Left lobe of liver (tissue), 2 donors: ENCODE data around the gene ASPN. TPM values are rescaled to one million over a fixed set of nuclear protein-coding genes. Genes with fewer than 3 reads are reported as not detected.
A peak's percentile ranks its signal among the peaks of the same experiment; 100 is the strongest.

Experiments
- ATAC-seq: fragments of 200-7000 bp; cut with Tn5 transposase; one replicate; pipeline ENCODE4 v1.9.1; 2020; ENCODE audit warnings: mild to moderate bottlenecking, moderate library complexity
- DNase-seq: peaks from one replicate; pipeline ENCODE4 v3.0.0-alpha.2; 2020; ENCODE audit warnings: low spot score
- total RNA-seq: library from RNA; stranded (reverse); gene quantifications from one replicate; pipeline ENCODE4 v1.2.1, GENCODE V29; 2021
- donor health status: DM: no; HTN: no; CAD: no; lungs with moderate emphysema.
- donor health status: DM: no; HTN: yes; CAD: no.

The ASPN gene
- total RNA-seq, 1 donor from 2014 or later: 5.4 TPM

DNA sequence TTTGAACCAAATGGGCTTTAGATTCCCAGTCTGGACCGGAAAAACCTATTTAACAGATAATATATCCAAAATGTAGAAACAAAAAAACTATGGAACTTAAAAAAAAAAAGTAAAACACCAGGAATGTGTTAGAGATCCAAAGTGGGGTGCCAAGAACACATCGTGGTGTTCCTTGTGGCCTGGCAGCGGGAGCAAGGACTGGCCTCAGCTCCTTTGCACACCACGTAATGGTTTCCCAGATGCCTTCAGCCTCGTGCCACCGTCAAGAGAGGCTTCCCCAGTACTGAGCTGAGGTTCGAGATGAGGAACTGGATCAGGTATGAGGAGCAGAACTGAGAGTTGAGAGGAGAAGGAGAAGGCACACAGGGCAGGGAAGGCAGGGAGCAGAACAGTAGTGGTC is 3.5 kb downstream of the ASPN start:
- ATAC-seq: no peak

DNA sequence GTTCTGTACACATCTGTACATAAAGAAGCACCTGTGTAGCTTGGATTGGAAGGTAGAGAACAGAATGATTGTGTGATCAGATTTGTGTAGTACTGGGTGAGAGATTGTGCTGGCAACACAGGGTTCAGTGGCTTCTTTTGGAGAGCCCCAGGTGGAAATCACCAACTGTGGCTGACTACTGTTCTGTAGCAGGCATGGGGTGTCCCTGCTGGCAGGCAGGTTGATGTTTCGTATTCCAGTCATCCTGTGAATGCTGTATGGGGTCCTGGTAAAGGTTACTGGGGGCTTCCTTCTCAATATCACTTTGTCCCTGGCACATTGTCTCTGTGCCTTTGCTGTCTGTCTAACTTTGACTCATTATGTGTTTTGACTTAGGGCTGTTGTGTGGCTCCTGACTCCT is 5.3 kb downstream of the ASPN start:
- DNase-seq (no peak), ATAC-seq (no peak)

More for the DNA sequence above, 3.5 kb downstream of the ASPN start:
- no peak for DNase-seq

DNA sequence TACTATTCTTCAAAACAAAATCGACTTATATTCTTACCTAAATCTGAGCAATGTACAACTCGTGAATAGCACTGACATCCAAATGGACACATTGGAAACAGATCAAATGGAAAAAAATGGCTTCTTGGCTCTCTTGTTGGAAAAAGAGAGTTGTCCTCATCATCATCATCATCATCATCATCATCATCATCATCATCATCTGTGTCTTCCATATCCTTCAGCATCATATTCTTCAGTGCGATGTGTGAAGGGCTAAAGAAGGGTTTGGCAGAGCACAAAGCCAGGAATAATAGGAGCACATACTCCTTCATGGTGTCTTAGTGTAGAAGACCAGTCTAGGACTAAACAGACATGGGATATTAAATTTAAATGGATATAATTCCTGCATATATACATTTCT is 7.7 kb downstream of the ASPN start:
- DNase-seq (no peak), ATAC-seq (no peak)

DNA sequence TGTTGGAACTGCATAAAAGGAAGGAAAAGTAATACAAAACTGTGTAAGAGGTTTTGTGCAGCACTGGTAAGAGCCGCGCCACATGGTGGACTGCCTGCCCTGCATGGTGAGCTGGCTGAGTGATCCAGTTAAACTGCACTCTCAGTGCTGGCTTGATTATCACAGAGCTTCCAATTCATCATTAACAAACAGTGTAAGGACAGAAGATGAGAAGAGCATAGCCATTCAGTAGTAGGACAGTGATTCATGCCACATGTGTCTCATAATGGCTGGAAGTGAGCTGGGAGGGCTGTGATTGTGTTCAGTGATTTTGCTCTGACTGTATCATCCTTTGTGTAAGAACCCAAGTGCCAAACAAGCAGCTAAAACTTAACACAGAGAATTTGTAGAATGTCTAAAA is 14.1 kb downstream of the ASPN start:
- ATAC-seq (no peak), DNase-seq (no peak)

DNA sequence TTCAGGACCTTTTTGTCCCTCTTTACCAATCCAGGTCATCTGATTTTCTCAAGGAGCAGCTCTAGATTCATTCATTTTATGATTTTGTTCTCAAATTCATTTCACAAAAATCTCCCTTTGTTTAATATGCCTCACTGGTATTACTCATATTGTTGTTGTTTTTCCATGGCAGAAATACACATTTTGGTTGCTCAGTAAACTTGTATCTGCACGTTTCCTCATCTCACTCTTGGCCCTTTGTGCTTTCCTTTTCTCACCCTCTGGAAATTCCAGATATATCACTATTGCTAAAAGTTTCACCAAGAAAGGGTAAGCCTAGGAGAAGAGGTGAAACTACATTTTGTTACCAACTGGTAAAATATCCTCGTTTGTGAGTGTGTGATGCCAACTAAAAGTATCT is 14.8 kb downstream of the ASPN start:
- no peak for ATAC-seq
- no peak for DNase-seq

DNA sequence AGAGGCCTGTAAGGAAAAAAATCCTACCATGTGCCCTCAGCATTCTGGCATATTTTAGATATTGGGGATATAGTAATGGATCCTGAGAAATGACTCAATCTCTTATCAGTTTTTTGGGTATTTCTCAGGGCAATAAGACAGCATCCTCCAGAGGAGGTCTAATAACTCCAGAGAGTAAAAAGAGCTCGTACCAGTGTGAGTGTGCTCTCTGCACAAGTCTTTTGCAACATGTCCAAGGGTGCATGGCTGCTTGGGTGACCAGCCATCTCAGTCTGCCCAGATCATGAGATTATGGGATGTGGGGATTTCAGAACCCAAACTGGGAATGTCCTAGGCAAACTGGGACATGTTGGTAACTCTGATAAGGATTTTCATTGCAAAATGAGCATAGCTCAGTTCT is 15.3 kb downstream of the ASPN start:
- no peak for ATAC-seq
- DNase-seq: no peak

DNA sequence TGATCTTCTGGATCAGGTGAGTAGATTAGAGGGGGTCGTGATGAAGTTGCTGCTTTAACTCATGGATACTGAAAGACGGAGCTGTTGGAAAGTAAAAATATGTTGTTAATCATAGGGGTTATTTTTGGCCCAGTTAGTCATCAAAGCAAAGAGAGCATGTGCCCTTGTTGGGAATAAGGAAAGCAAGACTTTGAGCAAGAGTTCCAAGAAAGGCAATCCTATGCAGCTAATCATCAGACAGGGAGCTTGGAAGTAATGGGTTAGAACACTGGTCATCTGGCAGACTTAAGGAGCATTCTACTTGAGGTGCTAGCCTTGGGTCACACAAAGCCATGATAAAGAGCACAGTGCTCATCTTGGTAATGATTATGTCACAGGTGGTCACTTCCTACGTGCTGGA is 18.3 kb downstream of the ASPN start:
- ATAC-seq (no peak), DNase-seq (no peak)

DNA sequence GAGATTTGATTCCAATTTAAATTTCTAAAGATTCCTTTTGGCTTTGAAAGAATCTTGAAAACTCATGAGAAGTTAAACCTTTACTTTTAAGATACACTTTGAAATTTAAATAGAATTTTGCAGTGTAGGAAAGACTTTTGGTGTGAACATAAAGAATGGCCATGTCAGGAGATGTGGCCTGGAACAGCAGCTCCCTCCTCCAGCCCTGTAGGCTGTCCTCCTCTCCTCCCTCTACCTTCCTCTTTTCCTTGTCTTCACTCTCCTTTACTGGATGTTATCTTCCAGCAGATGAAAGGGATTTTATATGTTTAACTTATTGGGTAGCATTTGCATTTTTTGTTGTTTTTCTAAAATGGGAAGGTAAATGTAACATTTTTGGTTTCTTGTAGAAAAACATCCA is 18.9 kb downstream of the ASPN start:
- ATAC-seq (no peak), DNase-seq (no peak)

DNA sequence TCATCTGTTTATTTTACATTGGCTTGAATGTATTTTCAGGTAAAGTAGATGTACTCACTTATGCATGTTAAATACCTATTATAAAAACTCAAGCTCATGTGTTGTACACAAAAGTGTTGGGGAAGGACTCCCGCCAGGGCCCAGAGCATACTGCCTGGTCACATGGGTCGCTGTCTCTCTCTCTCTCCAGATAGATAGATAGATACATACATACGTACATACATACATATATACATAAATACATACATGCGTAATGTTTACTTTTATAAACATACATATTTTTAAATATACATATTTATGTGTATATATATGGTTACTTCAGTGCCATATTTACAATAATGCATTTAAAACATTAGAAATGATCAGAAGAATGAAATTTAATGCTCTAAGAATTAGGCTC is 24.7 kb downstream of the ASPN start:
- DNase-seq (no peak), ATAC-seq (no peak)

DNA sequence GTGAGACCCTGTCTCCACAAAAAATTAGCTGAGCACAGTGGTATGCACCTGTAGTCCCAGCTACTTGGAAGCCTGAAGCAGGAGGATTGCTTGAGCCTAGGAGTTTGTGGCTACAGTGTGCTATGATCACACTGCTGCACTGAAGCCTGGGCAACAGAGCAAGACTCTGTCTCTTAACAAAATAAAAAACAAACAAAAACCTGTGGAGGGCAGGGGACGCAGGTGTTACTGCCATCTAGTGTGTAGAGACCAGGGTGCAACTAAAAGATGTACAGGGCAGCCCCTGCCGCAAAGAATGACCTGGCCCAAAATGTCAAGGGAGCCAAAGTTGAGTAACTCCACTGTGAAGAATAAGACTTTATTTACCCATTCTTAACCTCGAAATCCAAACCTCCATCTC is 27.1 kb downstream of the ASPN start:
- DNase-seq: no peak
- ATAC-seq: peak; percentile 42

DNA sequence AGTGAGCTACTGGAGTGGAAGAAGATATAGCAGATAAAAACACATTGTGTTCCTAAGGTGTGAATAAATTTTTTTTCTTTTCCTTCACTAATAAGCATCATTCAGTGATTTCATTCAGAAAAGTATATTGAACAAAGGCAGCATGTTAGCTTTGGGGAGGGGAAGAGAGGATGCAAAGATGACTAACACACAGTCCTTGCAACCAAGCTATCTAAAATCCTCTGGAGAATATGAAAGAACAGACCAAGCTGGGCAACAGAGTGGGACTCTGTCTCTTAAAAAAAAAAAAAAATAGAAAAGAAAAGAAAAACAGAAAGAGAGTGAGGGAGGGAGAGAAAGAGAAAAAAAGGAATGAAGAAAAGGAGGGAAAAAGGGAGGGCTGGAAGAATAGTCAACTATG is 35.8 kb downstream of the ASPN start:
- no peak for DNase-seq
- ATAC-seq: no peak

DNA sequence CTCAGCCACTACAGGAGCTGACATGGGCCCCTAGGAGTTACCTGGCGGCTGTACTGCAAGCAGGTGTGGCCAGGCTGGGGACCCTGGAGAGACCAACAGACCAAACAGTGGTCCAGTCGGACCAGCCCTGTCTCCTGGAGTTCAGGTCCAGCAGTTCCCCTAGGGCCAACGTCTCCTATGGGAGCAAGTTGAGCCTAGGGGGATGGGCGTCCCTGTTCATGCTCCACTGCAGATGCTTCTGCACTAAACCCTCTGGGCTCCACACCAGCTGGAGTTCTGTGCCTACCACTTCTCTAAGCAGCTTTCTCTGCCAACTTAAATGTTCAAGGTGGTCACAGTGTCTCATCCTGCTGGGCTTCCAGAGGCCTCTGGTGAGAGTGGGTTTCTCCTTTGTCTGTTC is 37.5 kb downstream of the ASPN start:
- no peak for DNase-seq
- no peak for ATAC-seq

DNA sequence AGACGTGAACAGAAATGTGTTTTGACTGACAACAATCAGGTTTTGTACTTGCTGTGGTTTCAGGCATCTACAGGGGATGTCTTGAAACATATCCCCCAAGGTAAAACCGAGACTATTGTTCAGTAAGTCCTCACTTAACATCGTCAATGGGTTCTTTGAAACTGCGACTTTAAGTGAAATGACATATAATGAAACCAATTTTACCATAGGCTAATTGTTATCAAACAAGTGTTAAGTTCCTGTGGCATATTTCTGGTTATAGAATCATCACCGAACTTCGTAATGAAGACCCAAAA is 41.6 kb downstream of the ASPN start:
- no peak for DNase-seq
- no peak for ATAC-seq

DNA sequence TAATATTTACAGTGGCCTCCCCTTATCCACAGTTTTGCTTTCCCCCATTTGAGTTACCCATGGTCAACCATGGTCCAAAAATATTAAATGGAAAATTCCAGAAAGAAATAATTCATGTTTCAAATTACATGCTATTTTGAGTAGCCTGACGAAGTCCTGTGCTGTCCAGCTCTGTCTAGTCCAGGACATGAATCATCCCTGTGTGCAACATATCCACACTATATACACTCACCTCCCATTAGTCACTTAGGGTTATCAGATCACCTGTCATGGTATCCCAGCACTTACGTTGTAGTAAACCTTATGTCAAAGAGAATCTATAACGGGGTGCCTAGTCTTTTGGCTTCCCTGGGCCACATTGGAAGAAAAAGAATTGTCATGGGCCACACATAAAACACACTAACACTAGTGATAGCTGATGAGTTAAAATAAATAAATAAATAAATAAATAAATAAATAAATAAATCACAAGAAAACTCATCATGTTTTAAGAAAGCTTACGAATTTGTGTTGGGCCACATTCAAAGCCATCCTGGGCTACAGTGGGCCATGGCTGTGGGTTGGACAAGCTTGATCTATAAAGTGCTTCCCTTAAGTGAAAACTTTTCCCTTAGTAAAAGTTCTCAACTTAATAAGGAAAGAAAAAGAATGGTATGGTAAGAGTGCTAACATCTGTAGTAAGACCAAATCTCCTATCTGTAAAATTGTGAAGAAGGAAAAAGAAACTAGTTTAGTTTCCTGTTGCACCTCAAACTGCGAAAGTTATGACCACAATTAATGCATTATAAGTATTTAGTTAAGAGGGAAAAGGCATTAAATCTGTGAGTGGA is 42.2 kb downstream of the ASPN start:
- DNase-seq (no peak), ATAC-seq (no peak)

DNA sequence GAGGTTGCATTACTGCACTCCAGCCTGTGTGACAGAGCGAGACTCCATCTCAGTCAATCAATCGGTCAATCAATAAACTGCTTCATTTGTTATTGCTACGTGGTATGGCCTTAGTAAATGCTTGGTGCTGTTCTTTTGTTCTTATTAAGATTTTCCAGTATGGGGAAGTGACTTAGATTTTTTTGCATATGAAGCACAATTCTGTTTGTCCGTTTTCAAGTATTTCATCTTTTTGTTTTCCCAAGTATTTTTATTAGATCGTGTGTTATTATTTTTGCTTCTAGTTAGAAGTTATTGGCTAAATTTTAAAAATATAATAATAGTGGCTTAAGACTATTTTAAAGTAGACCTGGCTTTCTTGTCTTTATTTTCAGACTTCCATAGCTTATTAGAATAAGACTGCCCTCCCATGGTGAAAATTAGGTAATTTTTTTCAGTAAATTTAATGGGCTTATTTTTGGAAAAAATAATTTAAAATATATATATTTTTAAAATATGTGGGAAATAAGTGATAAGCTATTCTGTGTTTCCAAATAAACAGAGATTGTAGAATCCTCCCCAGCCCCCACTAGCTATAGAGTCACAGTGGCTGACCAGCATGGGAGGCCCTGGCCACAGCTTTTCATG is 43.3 kb downstream of the ASPN start:
- DNase-seq (no peak), ATAC-seq (no peak)

DNA sequence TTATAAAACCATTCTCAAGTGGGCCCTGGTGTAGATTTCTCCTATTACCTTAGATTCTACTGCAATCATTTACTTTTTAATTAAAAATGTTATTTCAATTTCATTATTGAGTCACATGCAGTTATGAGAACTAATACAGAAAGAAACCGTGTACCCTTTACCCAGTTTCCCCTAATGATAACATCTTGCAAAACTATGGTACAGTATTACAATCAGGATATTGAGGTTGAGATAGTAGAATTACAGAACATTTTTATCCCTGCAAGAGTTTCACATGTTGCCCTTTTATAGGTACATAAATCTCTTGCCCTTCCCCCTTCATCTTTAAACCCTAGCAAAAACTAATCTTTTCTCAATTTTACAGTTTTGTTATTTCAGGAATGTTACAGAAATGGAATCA is 47.0 kb downstream of the ASPN start:
- no peak for ATAC-seq
- DNase-seq: no peak

DNA sequence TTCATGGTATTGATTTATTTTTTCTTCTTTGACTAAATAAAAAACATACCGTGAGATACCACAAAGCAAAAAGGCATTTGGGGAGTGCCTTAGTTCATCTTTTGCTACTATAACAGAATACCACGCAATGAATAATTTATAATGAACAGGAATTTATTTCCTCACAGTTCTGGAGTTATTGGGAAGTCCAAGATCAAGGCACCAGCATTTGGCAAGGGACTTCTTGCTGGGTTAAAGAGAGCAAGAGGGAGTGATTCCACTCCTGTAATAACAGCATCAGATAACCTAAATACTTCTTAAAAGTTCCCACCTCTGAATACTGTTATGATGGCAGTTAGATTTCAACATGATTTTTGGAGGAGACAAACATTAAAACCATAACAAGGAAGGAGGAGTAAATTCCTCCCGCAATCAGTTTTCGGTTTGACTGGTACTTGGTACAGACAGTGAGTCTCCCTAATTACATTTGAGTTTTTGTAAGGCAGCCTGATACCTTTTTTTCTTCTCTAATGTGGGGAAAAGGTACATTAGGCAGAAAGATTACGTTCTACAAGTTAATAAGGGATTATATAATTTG is 49.2 kb downstream of the ASPN start:
- no peak for ATAC-seq
- DNase-seq: no peak

DNA sequence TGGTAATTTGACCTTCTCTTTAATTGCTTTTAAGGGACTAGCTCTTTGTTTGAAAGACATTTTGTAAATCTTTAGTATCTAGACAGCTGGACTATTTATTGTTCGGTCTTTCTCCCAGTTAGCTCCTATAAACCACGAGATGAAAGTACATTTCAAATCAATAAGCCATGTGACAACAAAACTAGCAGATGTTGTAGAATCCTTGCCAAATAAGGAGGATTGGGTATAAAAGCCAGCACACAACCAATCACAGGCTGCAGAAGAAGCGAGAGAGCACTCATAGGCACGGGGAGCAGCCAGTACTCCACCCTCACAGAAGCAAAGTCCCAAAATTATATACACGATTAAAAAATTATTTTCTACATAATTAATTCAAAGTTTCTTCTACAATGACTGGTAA is 50.0 kb downstream of the ASPN start:
- ATAC-seq (peak; percentile 40), DNase-seq (no peak)

DNA sequence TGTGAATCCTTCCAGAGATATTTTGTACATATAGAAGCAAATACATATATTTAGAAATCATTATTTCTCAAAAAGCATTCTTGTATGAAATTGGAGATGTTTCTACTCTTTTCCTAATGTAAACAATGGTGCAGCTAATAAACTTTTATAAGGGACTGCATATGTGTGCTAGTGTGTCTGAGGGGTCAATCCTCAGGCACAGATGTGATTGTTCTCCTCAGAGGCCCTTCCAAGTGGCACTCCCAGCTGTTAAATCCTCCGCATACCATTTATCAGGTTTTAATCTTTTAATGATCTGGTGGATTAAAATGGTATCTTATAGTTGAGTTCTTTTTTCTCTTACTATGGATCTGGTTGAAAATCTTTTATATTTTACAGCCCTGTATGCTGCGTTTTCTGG is 52.5 kb downstream of the ASPN start:
- ATAC-seq: no peak
- no peak for DNase-seq

DNA sequence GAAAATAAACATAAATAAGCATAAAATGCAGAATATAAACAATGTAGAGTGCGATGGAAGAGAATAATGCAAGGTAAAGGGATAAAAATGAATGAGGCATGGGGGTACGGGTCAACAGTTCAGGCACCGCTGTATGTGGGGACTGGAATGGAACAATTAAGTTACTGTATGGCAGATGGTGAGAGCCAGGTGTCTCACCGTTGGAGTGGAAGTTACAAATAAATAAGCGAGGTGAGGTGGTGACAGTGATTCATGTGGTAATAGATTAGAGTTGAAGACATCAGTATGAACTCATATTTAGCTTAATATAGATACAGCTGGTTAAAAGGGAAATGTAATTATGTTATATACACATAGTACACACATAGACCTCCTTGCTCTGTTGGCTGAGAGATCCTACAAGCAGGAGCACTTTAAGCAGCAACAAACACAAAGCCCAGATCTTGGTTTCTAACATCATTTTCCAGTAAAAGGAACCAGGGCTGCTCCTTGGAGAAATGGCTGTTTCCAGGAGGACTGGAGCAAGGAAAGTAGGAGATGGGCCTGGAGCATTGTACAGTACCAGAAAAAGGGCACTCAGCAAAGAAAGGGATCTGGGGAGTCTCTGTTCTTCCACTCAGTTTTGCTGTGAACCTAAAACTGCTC is 55.7 kb downstream of the ASPN start:
- no peak for ATAC-seq
- DNase-seq: no peak

DNA sequence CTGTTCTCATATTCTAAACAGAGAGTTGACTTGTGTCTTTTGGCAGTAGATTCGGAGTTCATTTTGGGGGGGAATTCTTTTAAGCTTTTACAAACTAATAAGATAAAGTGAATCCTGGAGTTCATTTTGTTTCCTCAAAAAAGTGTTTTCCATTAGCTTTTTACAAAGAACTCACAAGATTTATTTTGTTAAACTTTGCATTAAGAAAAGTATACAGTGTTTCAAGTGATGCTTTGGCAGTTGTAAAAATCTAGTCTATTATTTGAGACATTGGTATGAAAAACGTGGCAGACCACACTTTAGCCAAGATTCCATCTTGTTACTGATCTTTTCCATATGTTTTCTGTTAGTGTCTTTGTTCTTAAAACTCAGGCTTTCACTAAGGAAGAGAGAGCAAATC is 56.8 kb downstream of the ASPN start:
- ATAC-seq: no peak

DNA sequence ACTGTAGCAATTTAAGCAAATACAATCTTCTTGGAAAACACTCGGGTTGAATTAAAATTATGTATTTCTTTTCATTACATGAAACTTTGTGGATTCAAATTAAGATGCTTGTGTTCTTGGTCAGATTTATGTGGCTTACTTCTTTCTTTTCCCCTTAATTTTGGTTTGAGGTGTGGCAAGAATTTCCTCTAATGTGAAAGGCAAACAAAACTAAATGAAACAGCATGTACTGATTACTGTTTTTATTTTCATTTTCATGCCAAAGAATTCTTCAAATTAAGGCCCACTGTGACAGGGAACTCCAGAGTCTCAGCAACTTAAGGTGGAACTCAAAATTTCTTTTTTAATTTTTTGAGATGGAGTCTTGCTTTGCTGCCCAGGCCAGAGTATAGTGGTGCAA is 58.0 kb downstream of the ASPN start, which contains the start of gene OMD:
TSS of gene OMD (minus strand) at position 132 of the 400 bp plus-strand sequence. CDS start 6,913 bp downstream, outside the sequence.
- DNase-seq (no peak), ATAC-seq (no peak)

More for the DNA sequence above, 56.8 kb downstream of the ASPN start:
- DNase-seq: no peak
